Calu3 (cell line): ENCODE results near the gene RSPH9. TPM values are rescaled to one million over a fixed set of nuclear protein-coding genes. Genes with fewer than 3 reads are reported as not detected.

Experiments
- BruUV-seq: library from RNA; stranded (reverse); fragments of 400-500 nt; replicated peaks from 2 replicates; lab custom pipeline; 2021; lab: Mats Ljungman, UMichigan
- CTCF ChIA-PET: fragments of 300-600 bp; sonication (Branson Sonifier 250); formaldehyde crosslinking; loops from one replicate; lab custom pipeline; 2022; ENCODE audit warnings: antibody characterized with exemption; lab: Charles Lee
- DNase-seq: peaks from one replicate; pipeline ENCODE4 v3.0.0; 2022
- H3K27ac Mint-ChIP-seq: one replicate; pipeline ENCODE4 v1.8.0; 2022; ENCODE audit warnings: mixed read lengths; ENCODE audit not compliant: unreplicated experiment
- H3K27me3 Mint-ChIP-seq: one replicate; pipeline ENCODE4 v1.8.0; 2022; ENCODE audit warnings: mixed read lengths; ENCODE audit not compliant: unreplicated experiment
- H3K36me3 Mint-ChIP-seq: one replicate; pipeline ENCODE4 v1.8.0; 2022; ENCODE audit warnings: mild to moderate bottlenecking, moderate library complexity, mixed read lengths; ENCODE audit not compliant: insufficient read depth, unreplicated experiment
- H3K4me1 Mint-ChIP-seq: one replicate; pipeline ENCODE4 v1.8.0; 2022; ENCODE audit warnings: mild to moderate bottlenecking, low read depth, mixed read lengths; ENCODE audit not compliant: unreplicated experiment
- H3K4me3 Mint-ChIP-seq: one replicate; pipeline ENCODE4 v1.8.0; 2022; ENCODE audit warnings: mild to moderate bottlenecking, low read depth, moderate library complexity, mixed read lengths; ENCODE audit not compliant: unreplicated experiment
- H3K9me3 Mint-ChIP-seq: one replicate; pipeline ENCODE4 v1.8.0; 2022; ENCODE audit warnings: low read depth, mixed read lengths; ENCODE audit not compliant: unreplicated experiment
- CTCF ChIP-seq: fragments of 200-600 bp; IDR thresholded peaks from one replicate; pipeline ENCODE4 v1.8.0; 2022; ENCODE audit warnings: antibody characterized with exemption; ENCODE audit not compliant: unreplicated experiment
- intact Hi-C: fragments of 100-400 bp; cut with micrococcal nuclease; formaldehyde crosslinking; loops from one replicate; pipeline ENCODE4 v1.10.0; 2022; ENCODE audit not compliant: unreplicated experiment
- total RNA-seq: library from RNA; stranded (reverse); gene quantifications from 2 replicates; pipeline ENCODE4 v1.2.3, GENCODE V29; 2022

RSPH9 gene
- total RNA-seq, 1 experiment from 2014 or later = 0.19 TPM

GRCh38 chr6:43635387-43636307, 9.2 kb upstream of the RSPH9 start, which contains the start of gene MAD2L1BP:
Gene MAD2L1BP (plus strand): TSS chr6:43635840. CDS start chr6:43635876, 36 bp downstream.
- no TSS peak for BruUV-seq
- DNase-seq = peak; percentile 90
- intact Hi-C loops = no loop called here
- Mint-ChIP-seq H3K4me1 (peaks cover 36% of the 10 kb centered on the region), H3K9me3 (no peaks in the 10 kb centered on the region), H3K4me3 (peak within 1 kb of the TSS; percentile 91), H3K36me3 (peaks cover 40% of the 10 kb centered on the region), H3K27me3 (no peaks in the 10 kb centered on the region), H3K27ac (peak within 1 kb of the TSS; percentile 89)
- CTCF ChIA-PET = interaction anchor here (1.0 to 1.3 kb wide), 2 partner anchors 8 to 134 kb away, joined by 3 to 4 read pairs; no protein-coding TSS in a partner anchor
- TF ChIP-seq CTCF = no peak

DNA sequence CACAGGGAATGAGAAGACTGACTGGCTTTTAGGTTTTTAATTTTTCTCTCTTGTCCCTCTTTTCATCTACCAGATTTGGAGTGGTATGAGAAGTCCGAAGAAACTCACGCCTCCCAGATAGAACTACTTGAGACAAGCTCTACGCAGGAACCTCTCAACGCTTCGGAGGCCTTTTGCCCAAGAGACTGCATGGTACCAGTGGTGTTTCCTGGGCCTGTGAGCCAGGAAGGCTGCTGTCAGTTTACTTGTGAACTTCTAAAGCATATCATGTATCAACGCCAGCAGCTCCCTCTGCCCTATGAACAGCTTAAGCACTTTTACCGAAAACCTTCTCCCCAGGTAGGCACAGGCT, 8.6 kb upstream of the RSPH9 start:
- peak overlapping the region; percentile 89 for H3K27ac Mint-ChIP-seq
- H3K36me3 Mint-ChIP-seq = peaks cover 46% of the 10 kb centered on the region
- CTCF ChIA-PET = interaction anchor here (1.0 to 1.3 kb wide), 2 partner anchors 9 to 133 kb away, joined by 3 to 4 read pairs; no protein-coding TSS in a partner anchor
- DNase-seq = no peak
- TF ChIP-seq CTCF = no peak
- peaks cover 30% of the 10 kb centered on the region for H3K4me1 Mint-ChIP-seq
- no peaks in the 10 kb centered on the region for H3K9me3 Mint-ChIP-seq
- TSS peak; percentile 64 for BruUV-seq
- intact Hi-C loops = no loop called here
- H3K4me3 Mint-ChIP-seq = peak overlapping the region; percentile 91
- no peaks in the 10 kb centered on the region for H3K27me3 Mint-ChIP-seq

- CTCF ChIA-PET = interaction anchor here (0.6 to 1.0 kb wide), 2 partner anchors 10 to 539 kb away, joined by 4 to 6 read pairs; no protein-coding TSS in a partner anchor
- no peak for DNase-seq
- TF ChIP-seq CTCF = no peak
- peaks cover 22% of the 10 kb centered on the region for H3K4me1 Mint-ChIP-seq
- H3K27me3 Mint-ChIP-seq = no peaks in the 10 kb centered on the region
- peaks cover 57% of the 10 kb centered on the region for H3K36me3 Mint-ChIP-seq
- intact Hi-C loops = no loop called here
- no peak overlapping the region for H3K27ac Mint-ChIP-seq
- H3K4me3 Mint-ChIP-seq = no peak overlapping the region
- H3K9me3 Mint-ChIP-seq = no peaks in the 10 kb centered on the region
- no TSS peak for BruUV-seq
These were observed 4.6 kb upstream of the RSPH9 start for GRCh38 chr6:43639984-43640800.

DNA sequence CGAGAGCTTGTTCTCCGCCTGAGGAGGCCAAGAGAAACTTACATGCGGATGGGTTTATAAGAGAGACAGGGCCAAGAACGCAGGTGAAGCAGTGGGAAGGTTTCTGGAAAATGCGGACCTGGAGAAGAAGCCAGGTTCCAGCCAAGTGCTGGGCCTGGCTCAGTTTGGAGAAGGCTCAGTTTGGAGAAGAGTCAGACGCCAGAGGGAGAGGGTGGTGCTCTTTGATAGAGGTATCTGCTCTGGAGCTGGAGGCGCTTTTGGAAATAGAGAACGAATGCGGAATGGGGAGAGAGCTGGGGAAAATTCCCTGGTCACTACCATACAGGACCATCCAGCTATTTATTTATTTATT, 753 bp downstream of the RSPH9 start:
- H3K4me3 Mint-ChIP-seq = no peak overlapping the region
- no peaks in the 10 kb centered on the region for H3K9me3 Mint-ChIP-seq
- BruUV-seq = no TSS peak
- no peak overlapping the region for H3K27ac Mint-ChIP-seq
- H3K4me1 Mint-ChIP-seq = no peaks in the 10 kb centered on the region
- no peak for DNase-seq
- CTCF ChIA-PET = no interaction called here
- intact Hi-C loops = no loop called here
- H3K36me3 Mint-ChIP-seq = peaks cover 17% of the 10 kb centered on the region
- TF ChIP-seq CTCF = no peak
- no peaks in the 10 kb centered on the region for H3K27me3 Mint-ChIP-seq
